Measurements from ENCODE around the gene SEC24B. TPM values are rescaled to one million over a fixed set of nuclear protein-coding genes. Genes with fewer than 3 reads are reported as not detected.
A peak's percentile ranks its signal among the peaks of the same experiment; 100 is the strongest.

SEC24B gene
- total RNA-seq, 1 experiment from 2014 or later = 39.3 TPM

DNA sequence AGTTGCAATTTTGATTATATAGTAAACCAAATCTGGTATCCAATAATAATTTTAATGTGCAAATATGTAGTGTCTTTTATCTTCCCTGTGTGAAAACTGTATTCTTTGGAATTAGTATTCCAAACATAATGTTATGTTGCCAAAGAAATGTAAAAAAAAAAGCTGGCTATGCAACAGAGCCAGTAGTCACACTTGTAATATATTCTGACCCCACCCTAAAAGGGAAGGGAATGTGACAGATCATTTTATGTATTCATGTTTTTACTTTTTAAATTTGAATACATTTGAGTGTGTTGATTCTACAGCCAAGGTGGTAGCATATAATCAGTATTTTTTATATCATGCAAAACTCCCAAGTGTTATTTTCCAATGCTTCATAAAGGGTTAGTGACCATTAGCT lies 98.6 kb downstream of the SEC24B start:
- no peak overlapping the region for H3K27ac ChIP-seq (ENCODE audit: low read depth, low read length, poor library complexity, severe bottlenecking)
- no peak overlapping the region for H3K4me3 ChIP-seq (ENCODE audit: low read depth, low read length, poor library complexity, severe bottlenecking)
- no peak for DNase-seq (ENCODE audit: low spot score)
- peaks cover 64% of the 10 kb centered on the region for H3K36me3 ChIP-seq (ENCODE audit: insufficient read depth, low read length, poor library complexity, severe bottlenecking)
- no peaks in the 10 kb centered on the region for H3K27me3 ChIP-seq (replicated peaks; ENCODE audit: insufficient read depth, low read depth, low read length, poor library complexity)
- no peaks in the 10 kb centered on the region for H3K4me1 ChIP-seq (ENCODE audit: insufficient read depth, low read length, poor library complexity, severe bottlenecking)
- no peaks in the 10 kb centered on the region for H3K9me3 ChIP-seq (ENCODE audit: low read depth, low read length, poor library complexity, severe bottlenecking)
- intact Hi-C loops (cut with micrococcal nuclease; ENCODE audit: unreplicated experiment) = no loop called here
- POLR2A ChIA-PET (ENCODE audit: low non-redundant PET) = no interaction called here
- CTCF ChIA-PET = no interaction called here
- no peak for TF ChIP-seq EZH2 (IDR thresholded peaks at IDR 0.05; ENCODE audit: borderline replicate concordance, low read depth, low read length, poor library complexity, severe bottlenecking)
- TF ChIP-seq, protein P1, sequence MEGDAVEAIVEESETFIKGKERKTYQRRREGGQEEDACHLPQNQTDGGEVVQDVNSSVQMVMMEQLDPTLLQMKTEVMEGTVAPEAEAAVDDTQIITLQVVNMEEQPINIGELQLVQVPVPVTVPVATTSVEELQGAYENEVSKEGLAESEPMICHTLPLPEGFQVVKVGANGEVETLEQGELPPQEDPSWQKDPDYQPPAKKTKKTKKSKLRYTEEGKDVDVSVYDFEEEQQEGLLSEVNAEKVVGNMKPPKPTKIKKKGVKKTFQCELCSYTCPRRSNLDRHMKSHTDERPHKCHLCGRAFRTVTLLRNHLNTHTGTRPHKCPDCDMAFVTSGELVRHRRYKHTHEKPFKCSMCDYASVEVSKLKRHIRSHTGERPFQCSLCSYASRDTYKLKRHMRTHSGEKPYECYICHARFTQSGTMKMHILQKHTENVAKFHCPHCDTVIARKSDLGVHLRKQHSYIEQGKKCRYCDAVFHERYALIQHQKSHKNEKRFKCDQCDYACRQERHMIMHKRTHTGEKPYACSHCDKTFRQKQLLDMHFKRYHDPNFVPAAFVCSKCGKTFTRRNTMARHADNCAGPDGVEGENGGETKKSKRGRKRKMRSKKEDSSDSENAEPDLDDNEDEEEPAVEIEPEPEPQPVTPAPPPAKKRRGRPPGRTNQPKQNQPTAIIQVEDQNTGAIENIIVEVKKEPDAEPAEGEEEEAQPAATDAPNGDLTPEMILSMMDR (conservative IDR thresholded peaks at IDR 0.05; ENCODE audit: low read depth, low read length) = no peak
- BruUV-seq (replicated peaks) = no TSS peak

DNA sequence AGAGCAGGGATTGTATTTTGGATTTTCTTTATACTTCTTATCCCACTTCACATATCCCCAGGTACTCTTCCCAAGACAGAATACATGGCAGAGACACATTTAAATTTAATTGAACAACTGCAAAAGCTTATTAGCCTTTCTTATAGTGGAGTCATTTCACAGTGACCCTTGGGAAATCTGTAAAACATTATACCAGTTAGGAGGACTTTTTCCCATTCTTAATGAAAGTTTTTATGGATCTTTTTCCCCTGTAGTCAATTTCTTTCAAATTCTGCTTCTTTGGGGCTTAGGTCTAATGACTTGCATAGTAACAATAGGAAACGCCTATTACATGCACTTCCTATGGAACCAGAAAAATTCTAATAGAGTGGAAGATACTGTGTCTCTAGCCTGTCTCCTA lies 111.8 kb downstream of the SEC24B start:
- no peak overlapping the region for H3K4me3 ChIP-seq (ENCODE audit: low read depth, low read length, poor library complexity, severe bottlenecking)
- POLR2A ChIA-PET (ENCODE audit: low non-redundant PET) = no interaction called here
- no peak overlapping the region for H3K27ac ChIP-seq (ENCODE audit: low read depth, low read length, poor library complexity, severe bottlenecking)
- H3K36me3 ChIP-seq (ENCODE audit: insufficient read depth, low read length, poor library complexity, severe bottlenecking) = peaks cover 4% of the 10 kb centered on the region
- BruUV-seq (replicated peaks) = no TSS peak
- TF ChIP-seq, protein P1 (conservative IDR thresholded peaks at IDR 0.05; ENCODE audit: low read depth, low read length) = no peak
- no peak for TF ChIP-seq EZH2 (IDR thresholded peaks at IDR 0.05; ENCODE audit: borderline replicate concordance, low read depth, low read length, poor library complexity, severe bottlenecking)
- CTCF ChIA-PET = no interaction called here
- no peaks in the 10 kb centered on the region for H3K27me3 ChIP-seq (replicated peaks; ENCODE audit: insufficient read depth, low read depth, low read length, poor library complexity)
- intact Hi-C loops (cut with micrococcal nuclease; ENCODE audit: unreplicated experiment) = no loop called here
- H3K9me3 ChIP-seq (ENCODE audit: low read depth, low read length, poor library complexity, severe bottlenecking) = no peaks in the 10 kb centered on the region
- DNase-seq (ENCODE audit: low spot score) = no peak
- peaks cover 4% of the 10 kb centered on the region for H3K4me1 ChIP-seq (ENCODE audit: insufficient read depth, low read length, poor library complexity, severe bottlenecking)

DNA sequence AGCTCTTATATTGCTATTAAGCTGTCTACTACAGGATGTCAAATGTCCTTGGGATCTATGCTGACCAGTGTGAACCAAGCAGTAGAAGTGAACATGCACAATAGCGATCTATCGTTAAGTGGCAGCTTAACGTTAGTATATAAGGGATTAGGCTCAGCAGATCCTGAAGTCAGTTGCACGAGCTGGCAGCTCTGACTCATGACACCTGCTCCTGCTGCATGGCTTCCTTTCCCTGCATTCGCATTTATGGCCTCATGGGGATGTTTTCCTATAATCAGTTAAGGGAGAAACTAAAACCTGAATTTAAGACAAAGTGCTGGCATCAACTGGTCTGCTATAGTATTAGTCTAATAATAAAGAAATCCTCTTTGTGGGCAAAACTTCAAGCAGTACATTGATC lies 113.8 kb downstream of the SEC24B start:
- DNase-seq (ENCODE audit: low spot score) = peak; percentile 10
- Histone ChIP-seq H3K36me3 (ENCODE audit: insufficient read depth, low read length, poor library complexity, severe bottlenecking) (no peaks in the 10 kb centered on the region), H3K4me3 (ENCODE audit: low read depth, low read length, poor library complexity, severe bottlenecking) (no peak overlapping the region), H3K4me1 (ENCODE audit: insufficient read depth, low read length, poor library complexity, severe bottlenecking) (peaks cover 4% of the 10 kb centered on the region), H3K27me3 (replicated peaks; ENCODE audit: insufficient read depth, low read depth, low read length, poor library complexity) (no peaks in the 10 kb centered on the region), H3K27ac (ENCODE audit: low read depth, low read length, poor library complexity, severe bottlenecking) (no peak overlapping the region), H3K9me3 (ENCODE audit: low read depth, low read length, poor library complexity, severe bottlenecking) (no peaks in the 10 kb centered on the region)
- TF ChIP-seq, protein P1 (conservative IDR thresholded peaks at IDR 0.05; ENCODE audit: low read depth, low read length) = no peak
- no peak for TF ChIP-seq EZH2 (IDR thresholded peaks at IDR 0.05; ENCODE audit: borderline replicate concordance, low read depth, low read length, poor library complexity, severe bottlenecking)
- BruUV-seq (replicated peaks) = no TSS peak
- ChIA-PET POLR2A (ENCODE audit: low non-redundant PET) (no interaction called here), CTCF (interaction anchor here (0.6 to 0.9 kb wide), 2 partner anchors 87 to 109 kb away, joined by 3 to 4 read pairs; no protein-coding TSS in a partner anchor)
- intact Hi-C loops (cut with micrococcal nuclease; ENCODE audit: unreplicated experiment) = no loop called here
